Motor neuron (in vitro differentiated cells): ENCODE data around the gene RAB3GAP1. TPM values are rescaled to one million over a fixed set of nuclear protein-coding genes. Genes with fewer than 3 reads are reported as not detected.
A peak's percentile ranks its signal among the peaks of the same experiment; 100 is the strongest.

Source experiments
- ATAC-seq, 8 experiments: fragments of 200-7000 bp; cut with Tn5 transposase; replicated peaks in 6 of 8; 2 replicates each; pipeline ENCODE4 v1.8.0; 2021; ENCODE audit warnings: mild to moderate bottlenecking in 8 of 8, moderate library complexity in 8 of 8
- H3K27ac ChIP-seq, 2 donors: fragments of 250-450 bp; sonication (Bioruptor Pico); 2 replicates each; pipeline ENCODE4 v1.9.0; 2021; ENCODE audit warnings: antibody characterized with exemption in 2 of 2, mild to moderate bottlenecking in 2 of 2, moderate library complexity in 1 of 2
- H3K4me1 ChIP-seq, 2 donors: fragments of 250-450 bp; sonication (Bioruptor Pico); replicated peaks in 1 of 2; 2 replicates each; pipeline ENCODE4 v1.6.1; 2021; ENCODE audit warnings: antibody characterized with exemption in 2 of 2, mild to moderate bottlenecking in 2 of 2, moderate library complexity in 1 of 2
- H3K4me3 ChIP-seq, 5 donors: fragments of 250-450 bp; sonication (Bioruptor Pico); 2 replicates each; pipeline ENCODE4 v1.9.0; 2021; ENCODE audit warnings: antibody characterized with exemption in 5 of 5, mild to moderate bottlenecking in 5 of 5, moderate library complexity in 4 of 5
- WGBS, 10 experiments: fragments of 450-650 bp; shearing (Covaris generic); methylation state at CpG; one replicate each; pipeline ENCODE4 v1.0.0; 2022; 5-methylcytosine and 5-hydroxymethylcytosine counted together
- in situ Hi-C, 9 experiments: fragments of 400-800 bp; cut with MboI; loops; one replicate each; pipeline ENCODE4 v1.15.0; 2021; ENCODE audit warnings: low sequenced_read_pairs in 9 of 9, low pct_unique_long_range_greater_than_20kb in 2 of 9; ENCODE audit not compliant: unreplicated experiment in 9 of 9
- total RNA-seq, 8 experiments: library from RNA; unstranded; fragments of 300-600 nt; gene quantifications; 2 replicates each; pipeline versions ENCODE4 v1.2.3 to v1.2.4, GENCODE V29; 2022

RAB3GAP1 gene
- total RNA-seq, 8 experiments from 2014 or later = 28.1 to 56.5 (median 39.2) TPM

GRCh38 chr2:135140606-135141005, 88.5 kb downstream of the RAB3GAP1 start:
- in situ Hi-C loops = no loop called here
- H3K27ac ChIP-seq = no peak overlapping the region
- no peak overlapping the region for H3K4me3 ChIP-seq
- peak in 2 of 8 experiments; percentile 41 to 63 for ATAC-seq
- H3K4me1 ChIP-seq = no peaks in the 10 kb centered on the region

- no peak for ATAC-seq
- in situ Hi-C loops = no loop called here
- Histone ChIP-seq H3K4me1 (no peaks in the 10 kb centered on the region), H3K27ac (no peak overlapping the region), H3K4me3 (no peak overlapping the region)
- WGBS, 10 experiments = 94 to 100% (median 100%) methylated on average over 1 of the region's 1 CpG
Observed at GRCh38 chr2:135142323-135142722, 90.2 kb downstream of the RAB3GAP1 start.

DNA sequence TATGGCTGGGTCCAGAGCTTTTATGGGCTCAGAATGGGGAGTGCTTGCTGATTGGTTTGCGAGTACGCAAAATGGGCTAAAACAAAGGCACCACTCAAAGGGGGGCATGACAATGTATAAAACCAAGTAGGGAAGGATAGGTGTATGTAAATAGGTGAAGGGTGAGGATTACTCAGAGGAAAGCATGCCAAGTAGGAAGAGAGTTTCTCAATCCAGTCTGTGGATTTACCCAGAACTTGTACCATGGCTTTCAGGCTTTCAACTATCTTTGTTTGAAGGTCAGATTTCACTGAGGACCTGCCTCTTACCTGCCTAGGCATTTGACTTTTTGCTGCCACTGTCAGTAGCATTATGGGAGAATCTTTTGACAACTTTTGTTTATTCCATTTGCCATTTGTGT, 92.3 kb downstream of the RAB3GAP1 start:
- no peaks in the 10 kb centered on the region for H3K4me1 ChIP-seq
- WGBS, 10 experiments = 100% methylated on average over 1 to 2 of the region's 2 CpGs; no CpG with 5 or more reads in 6 of the 10 experiments
- in situ Hi-C loops = no loop called here
- H3K4me3 ChIP-seq = no peak overlapping the region
- ATAC-seq = no peak
- no peak overlapping the region for H3K27ac ChIP-seq

- H3K27ac ChIP-seq = no peak overlapping the region
Observed at GRCh38 chr2:135149251-135149650, 97.2 kb downstream of the RAB3GAP1 start.

GRCh38 chr2:135150725-135151124, 98.6 kb downstream of the RAB3GAP1 start:
- H3K4me1 ChIP-seq = no peaks in the 10 kb centered on the region
- H3K27ac ChIP-seq = no peak overlapping the region
- no peak overlapping the region for H3K4me3 ChIP-seq
- WGBS, 10 experiments = 67 to 100% (median 100%) methylated on average over 1 of the region's 1 CpG; no CpG with 5 or more reads in 4 of the 10 experiments
- in situ Hi-C loops = no loop called here
- ATAC-seq = no peak

More at GRCh38 chr2:135149251-135149650, 97.2 kb downstream of the RAB3GAP1 start:
- in situ Hi-C loops = no loop called here
- no peak overlapping the region for H3K4me3 ChIP-seq
- H3K4me1 ChIP-seq = no peaks in the 10 kb centered on the region
- WGBS, 10 experiments = 63 to 100% (median 100%) methylated on average over 1 of the region's 1 CpG; no CpG with 5 or more reads in 3 of the 10 experiments
- ATAC-seq = no peak

DNA sequence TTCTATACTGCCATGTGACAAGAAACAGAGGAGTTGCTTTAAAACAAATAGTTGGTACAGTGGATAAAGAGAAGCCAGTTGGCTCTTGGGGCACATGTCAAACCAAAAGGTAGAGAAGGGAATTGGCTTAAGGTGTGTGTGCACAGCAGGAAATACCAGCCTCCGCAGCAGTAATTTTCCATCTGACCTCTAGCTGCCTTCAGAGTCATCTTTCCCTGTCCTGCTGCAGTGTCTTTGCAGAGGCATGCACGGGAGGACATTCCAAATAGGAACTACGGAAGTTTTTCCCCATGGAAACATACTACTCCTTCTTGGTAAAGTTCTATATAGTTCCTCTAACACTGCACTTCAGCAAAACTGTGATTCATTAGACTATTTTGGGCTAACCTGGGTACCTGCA, 99.5 kb downstream of the RAB3GAP1 start:
- H3K4me3 ChIP-seq = no peak overlapping the region
- H3K4me1 ChIP-seq = no peaks in the 10 kb centered on the region
- 70 to 100% (median 94%) methylated on average over 1 to 3 of the region's 3 CpGs; no CpG with 5 or more reads in 3 of the 10 experiments for WGBS, 10 experiments
- in situ Hi-C loops = no loop called here
- no peak overlapping the region for H3K27ac ChIP-seq
- ATAC-seq = no peak

DNA sequence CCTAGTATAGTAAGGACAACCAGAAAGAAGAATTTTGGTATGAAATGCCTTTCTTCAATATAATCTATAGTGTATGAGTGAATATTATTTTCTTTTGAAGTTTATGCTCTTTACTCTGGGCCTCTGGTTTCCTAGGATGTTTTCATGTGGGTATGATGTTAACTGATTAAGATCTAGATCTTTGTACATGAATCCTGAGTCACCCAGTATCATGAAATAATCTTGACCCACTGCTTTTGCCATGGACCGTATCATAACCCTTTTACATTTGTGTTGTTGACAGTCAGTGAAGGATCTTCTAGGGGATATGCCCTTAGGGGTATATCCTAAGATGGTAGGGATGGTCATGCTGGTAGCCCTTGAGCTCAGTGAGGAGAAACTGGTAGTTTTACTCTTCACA, 100.3 kb downstream of the RAB3GAP1 start:
- H3K27ac ChIP-seq = no peak overlapping the region
- no peak overlapping the region for H3K4me3 ChIP-seq
- no peaks in the 10 kb centered on the region for H3K4me1 ChIP-seq
- in situ Hi-C loops = no loop called here
- ATAC-seq = no peak
- 78 to 100% (median 96%) methylated on average over 1 of the region's 1 CpG; no CpG with 5 or more reads in 6 of the 10 experiments for WGBS, 10 experiments

- in situ Hi-C loops = no loop called here
- ATAC-seq = no peak
Observed at GRCh38 chr2:135154962-135155361, 102.9 kb downstream of the RAB3GAP1 start.

DNA sequence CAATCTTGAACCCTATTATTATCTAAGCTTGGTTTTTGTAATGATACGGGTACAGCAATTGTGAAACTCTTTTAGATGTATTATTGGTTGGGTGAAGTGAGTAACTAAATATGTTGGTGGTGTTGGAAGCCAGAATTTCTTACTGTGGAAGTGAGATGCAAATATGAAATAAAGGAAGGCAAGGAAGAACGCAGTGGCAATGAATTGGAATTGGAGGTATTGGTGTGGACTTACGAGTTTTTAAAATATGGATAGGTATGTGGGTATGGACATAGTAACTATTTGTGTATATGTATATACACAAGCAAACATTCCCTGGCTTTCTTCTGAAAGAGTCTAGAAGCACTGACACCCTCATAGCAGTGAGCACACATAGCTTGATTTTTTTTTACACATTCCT, 105.8 kb downstream of the RAB3GAP1 start:
- no peak for ATAC-seq
- 94 to 100% (median 100%) methylated on average over 1 to 3 of the region's 3 CpGs; no CpG with 5 or more reads in 1 of the 10 experiments for WGBS, 10 experiments
- Histone ChIP-seq H3K4me1 (no peaks in the 10 kb centered on the region), H3K27ac (no peak overlapping the region), H3K4me3 (no peak overlapping the region)
- in situ Hi-C loops = no loop called here

More at GRCh38 chr2:135154962-135155361, 102.9 kb downstream of the RAB3GAP1 start:
- no peaks in the 10 kb centered on the region for H3K4me1 ChIP-seq
- no peak overlapping the region for H3K27ac ChIP-seq
- H3K4me3 ChIP-seq = no peak overlapping the region

DNA sequence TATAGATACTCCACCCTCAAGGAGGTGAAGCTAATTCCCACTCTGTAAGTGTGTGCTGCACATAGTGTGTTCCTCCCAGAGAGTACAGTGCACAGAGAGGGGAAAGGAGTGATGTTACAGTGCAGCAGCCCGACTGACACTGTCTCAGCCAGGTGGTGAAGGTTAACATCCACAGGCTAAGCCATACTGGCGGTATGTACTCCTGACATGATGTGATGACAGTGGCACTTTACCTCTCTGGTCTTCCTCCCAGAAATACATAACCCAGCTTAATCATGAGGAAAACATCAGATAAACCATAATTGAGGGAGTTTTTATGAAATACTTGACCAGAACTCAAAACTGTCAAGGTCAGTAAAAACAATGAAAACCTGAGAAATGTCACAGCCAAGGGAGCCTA, 107.1 kb downstream of the RAB3GAP1 start:
- Histone ChIP-seq H3K27ac (no peak overlapping the region), H3K4me1 (no peaks in the 10 kb centered on the region), H3K4me3 (no peak overlapping the region)
- in situ Hi-C loops = no loop called here
- 83 to 100% (median 100%) methylated on average over 1 to 2 of the region's 2 CpGs; no CpG with 5 or more reads in 3 of the 10 experiments for WGBS, 10 experiments
- ATAC-seq = no peak

- no peak for ATAC-seq
- 79 to 100% (median 97%) methylated on average over 1 to 5 of the region's 5 CpGs; no CpG with 5 or more reads in 3 of the 10 experiments for WGBS, 10 experiments
- no peaks in the 10 kb centered on the region for H3K4me1 ChIP-seq
- in situ Hi-C loops = no loop called here
- no peak overlapping the region for H3K4me3 ChIP-seq
- no peak overlapping the region for H3K27ac ChIP-seq
Observed at GRCh38 chr2:135162377-135162776, 110.3 kb downstream of the RAB3GAP1 start.

GRCh38 chr2:135162786-135163185, 110.7 kb downstream of the RAB3GAP1 start:
- in situ Hi-C loops = no loop called here
- no peaks in the 10 kb centered on the region for H3K4me1 ChIP-seq
- no peak overlapping the region for H3K4me3 ChIP-seq
- WGBS, 10 experiments = 67 to 100% (median 95%) methylated on average over 1 to 4 of the region's 4 CpGs
- H3K27ac ChIP-seq = no peak overlapping the region
- ATAC-seq = no peak

DNA sequence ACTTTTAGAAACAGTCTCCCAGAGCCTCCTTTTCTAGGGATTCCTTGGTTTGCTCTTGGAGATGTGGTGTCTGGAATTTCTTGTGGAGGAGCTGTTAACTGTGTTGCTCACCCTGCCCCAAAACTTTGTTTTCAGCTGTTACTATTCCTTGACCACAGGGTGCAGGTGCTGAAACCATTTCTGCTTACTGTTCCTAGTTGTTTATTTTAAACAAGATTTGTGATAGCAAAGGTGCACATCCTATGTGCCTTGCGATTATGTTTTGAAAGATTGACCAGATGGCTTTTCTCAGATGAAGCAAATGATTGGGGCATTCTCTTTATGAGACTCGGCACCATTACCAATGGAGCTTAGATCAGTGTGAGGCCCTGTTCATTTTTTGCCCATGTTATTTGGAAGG, 111.2 kb downstream of the RAB3GAP1 start:
- WGBS, 10 experiments = 83 to 100% (median 100%) methylated on average over 1 to 2 of the region's 2 CpGs; no CpG with 5 or more reads in 2 of the 10 experiments
- ATAC-seq = no peak
- Histone ChIP-seq H3K4me3 (no peak overlapping the region), H3K27ac (no peak overlapping the region), H3K4me1 (no peaks in the 10 kb centered on the region)
- in situ Hi-C loops = no loop called here

- H3K27ac ChIP-seq = no peak overlapping the region
- no peak for ATAC-seq
- H3K4me3 ChIP-seq = no peak overlapping the region
- no peaks in the 10 kb centered on the region for H3K4me1 ChIP-seq
- 83 to 100% (median 93%) methylated on average over 2 to 5 of the region's 5 CpGs; no CpG with 5 or more reads in 1 of the 10 experiments for WGBS, 10 experiments
- in situ Hi-C loops = no loop called here
Observed at GRCh38 chr2:135163901-135164300, 111.8 kb downstream of the RAB3GAP1 start.
